Pancreas (tissue), 10 donors: ENCODE measurements around the gene FAIM2. TPM values are rescaled to one million over a fixed set of nuclear protein-coding genes. Genes with fewer than 3 reads are reported as not detected.

Experiments
- ATAC-seq, 4 donors: fragments of 200-7000 bp; cut with Tn5 transposase; one replicate each; pipeline versions ENCODE4 v1.8.0 to v1.9.1; 2020; ENCODE audit warnings: mild to moderate bottlenecking in 4 of 4, moderate library complexity in 4 of 4
- DNase-seq, 6 donors: peaks; one replicate each; pipeline ENCODE4 v3.0.0-alpha.2; 2020
- FAIRE-seq: peaks from 2 replicates; lab custom pipeline; 2012; peaks lifted over from hg19 to GRCh38; lab: Jason Lieb, UNC
- H3K27ac ChIP-seq, 4 donors: fragments of 200-600 bp; sonication (generic); 1 replicate in 3 of 4; 2 replicates in 1 of 4; pipeline versions ENCODE4 v1.5.0 to v1.8.0; 2020
- H3K27me3 ChIP-seq, 4 donors: fragments of 200-600 bp; one replicate each; pipeline ENCODE4 v1.8.0; 2021
- H3K36me3 ChIP-seq, 3 donors: fragments of 200-600 bp; sonication (generic) in 1 of 3; one replicate each; pipeline versions ENCODE4 v1.5.0 to v1.8.0; 2020 to 2021
- H3K4me1 ChIP-seq, 3 donors: fragments of 200-600 bp; one replicate each; pipeline ENCODE4 v1.8.0; 2021
- H3K4me3 ChIP-seq, 4 donors: fragments of 200-600 bp; sonication (generic) in 2 of 4; one replicate each; pipeline versions ENCODE4 v1.5.0 to v1.8.0; 2020 to 2021
- H3K9me3 ChIP-seq, 4 donors: fragments of 200-600 bp; one replicate each; pipeline ENCODE4 v1.8.0; 2021
- CTCF ChIP-seq, 4 donors: fragments of 200-600 bp; sonication (generic) in 3 of 4; IDR thresholded peaks; one replicate each; pipeline versions ENCODE4 v1.5.0 to v1.8.0; 2021; ENCODE audit warnings: antibody characterized with exemption in 4 of 4
- WGBS, 2 donors: extraction: QIAGEN DNeasy Blood & Tissue Kit; methylation state at CpG; one replicate each; pipeline ENCODE4 v1.1.7; 2013; 5-methylcytosine and 5-hydroxymethylcytosine counted together
- intact Hi-C, 3 donors: fragments of 100-400 bp; cut with DNase I; formaldehyde crosslinking; loops; one replicate each; pipeline versions ENCODE4 v1.11.1 to v1.14.2; 2022
- polyA plus RNA-seq, 2 donors: library from polyadenylated mRNA; stranded (reverse); fragments of 200-250 nt; gene quantifications; one replicate each; pipeline ENCODE4 v1.2.3, GENCODE V29; 2013
- total RNA-seq, 6 donors: library from RNA; stranded (reverse); fragmentation: NEBNext Ultra II Directional in 4 of 6; extraction: Animal tissue kit (Norgen Biotek cat#: 25700) in 4 of 6; gene quantifications; one replicate each; pipeline versions ENCODE4 v1.2.1 to v1.2.4, GENCODE V29; 2021 to 2023
- donor health status: healthy with polysubstance abuse.
- donor health status: DM: no; HTN: no; CAD: no; lungs with moderate emphysema.
- donor health status: DM: no; HTN: no; CAD: no.
- donor health status: control.
- donor health status: control.
- donor health status: Bipolar disorder and iron deficiency.
- donor health status: DM: yes; HTN: yes; CAD: no.
- donor health status: DM: no; HTN: no; CAD: no.
- donor health status: DM: no; HTN: no; CAD: no.
- donor health status: DM: yes; HTN: yes; CAD: no.

FAIM2 gene
- total and polyA plus RNA-seq, 8 donors, result 0.14 to 2.1 (median 0.56) TPM

GRCh38 chr12:49887536-49888401 lies 15.9 kb downstream of the FAIM2 start:
- Histone ChIP-seq H3K4me1 (no peaks in the 10 kb centered on the region), H3K36me3 (no peaks in the 10 kb centered on the region), H3K27ac (peak overlapping the region in 1 of 4 donors; percentile 47), H3K9me3 (no peaks in the 10 kb centered on the region), H3K27me3 (no peaks in the 10 kb centered on the region), H3K4me3 (no peak overlapping the region)
- intact Hi-C loops, result no loop called here
- ATAC-seq (peak in 3 of 4 donors; percentile 36 to 44 (median 42)), FAIRE-seq (no peak), DNase-seq (peak in 1 of 6 donors; percentile 53)
- no peak for TF ChIP-seq CTCF (IDR thresholded peaks at IDR 0.05)
- WGBS, 2 donors, result 58 to 65% methylated on average over 12 to 15 of the region's 15 CpGs

GRCh38 chr12:49887091-49887490 lies 16.6 kb downstream of the FAIM2 start:
- H3K36me3 ChIP-seq, result no peaks in the 10 kb centered on the region
- DNase-seq (no peak), FAIRE-seq (no peak), ATAC-seq (no peak)
- 60 to 70% methylated on average over 9 of the region's 9 CpGs for WGBS, 2 donors
- H3K4me3 ChIP-seq, result no peak overlapping the region
- no peaks in the 10 kb centered on the region for H3K27me3 ChIP-seq
- H3K27ac ChIP-seq, result no peak overlapping the region
- no peak for TF ChIP-seq CTCF (IDR thresholded peaks at IDR 0.05)
- intact Hi-C loops, result no loop called here
- H3K4me1 ChIP-seq, result no peaks in the 10 kb centered on the region
- no peaks in the 10 kb centered on the region for H3K9me3 ChIP-seq

GRCh38 chr12:49885663-49886461 lies 17.8 kb downstream of the FAIM2 start:
- WGBS, 2 donors, result 45 to 48% methylated on average over 16 of the region's 16 CpGs
- FAIRE-seq (no peak), DNase-seq (peak in 1 of 6 donors; percentile 32), ATAC-seq (no peak)
- TF ChIP-seq CTCF (IDR thresholded peaks at IDR 0.05), result no peak
- Histone ChIP-seq H3K27ac (no peak overlapping the region), H3K36me3 (no peaks in the 10 kb centered on the region), H3K4me3 (no peak overlapping the region), H3K9me3 (no peaks in the 10 kb centered on the region), H3K27me3 (no peaks in the 10 kb centered on the region), H3K4me1 (no peaks in the 10 kb centered on the region)
- intact Hi-C loops, result no loop called here

- WGBS, 2 donors, result 48 to 60% methylated on average over 6 of the region's 6 CpGs
- no peaks in the 10 kb centered on the region for H3K9me3 ChIP-seq
- DNase-seq, result peak in 1 of 6 donors; percentile 22
- no peak overlapping the region for H3K4me3 ChIP-seq
- H3K27ac ChIP-seq, result no peak overlapping the region
- no peaks in the 10 kb centered on the region for H3K36me3 ChIP-seq
- TF ChIP-seq CTCF (IDR thresholded peaks at IDR 0.05), result no peak
- no peak for FAIRE-seq
- H3K27me3 ChIP-seq, result no peaks in the 10 kb centered on the region
- intact Hi-C loops, result no loop called here
- no peaks in the 10 kb centered on the region for H3K4me1 ChIP-seq
- no peak for ATAC-seq
These were observed 18.6 kb downstream of the FAIM2 start for GRCh38 chr12:49885118-49885517.
